OCI-LY3 (cell line): ENCODE measurements around the gene SLCO4A1.

Experiments
- H2AFZ ChIP-seq: fragments of 200-600, 300-600 bp; shearing (Covaris generic); 2 replicates; pipeline ENCODE4 v1.6.0; 2014; ENCODE audit warnings: antibody characterized with exemption, low read depth, low read length
- H3K27ac ChIP-seq: fragments of 200-600, 300-600 bp; sonication (generic); 2 replicates; pipeline ENCODE4 v1.5.1; 2014; ENCODE audit warnings: mild to moderate bottlenecking, low read length, moderate library complexity, mixed read lengths
- H3K27me3 ChIP-seq: fragments of 200-600, 300-600 bp; sonication (generic); 2 replicates; pipeline ENCODE4 v1.6.1; 2014; ENCODE audit warnings: low read depth, low read length, mixed read lengths
- H3K36me3 ChIP-seq: fragments of 200-600, 300-600 bp; sonication (generic); replicated peaks from 2 replicates; pipeline ENCODE3; 2014; ENCODE audit warnings: low read depth, low read length, mixed read lengths
- H3K4me1 ChIP-seq: fragments of 300-600, 200-600 bp; sonication (generic); 2 replicates; pipeline ENCODE4 v1.6.1; 2014; ENCODE audit warnings: low read length, mixed read lengths
- H3K4me2 ChIP-seq: fragments of 200-600, 300-600 bp; sonication (generic); 2 replicates; pipeline ENCODE4 v1.6.1; 2014; ENCODE audit warnings: low read length, mixed read lengths
- H3K4me3 ChIP-seq: fragments of 300-600, 200-600 bp; sonication (generic); 2 replicates; pipeline ENCODE4 v1.5.1; 2014; ENCODE audit warnings: antibody characterized with exemption, mild to moderate bottlenecking, low read length, moderate library complexity
- H3K79me2 ChIP-seq: fragments of 300-600, 200-600 bp; shearing (Covaris generic); 2 replicates; pipeline ENCODE4 v1.6.1; 2014; ENCODE audit warnings: mild to moderate bottlenecking, low read length, mixed read lengths
- H3K9ac ChIP-seq: fragments of 300-600, 200-600 bp; shearing (Covaris generic); 2 replicates; pipeline ENCODE4 v1.6.0; 2014; ENCODE audit warnings: mild to moderate bottlenecking, low read length, moderate library complexity
- H3K9me3 ChIP-seq: fragments of 200-600, 300-600 bp; shearing (Covaris generic); 2 replicates; pipeline ENCODE4 v1.6.1; 2014; ENCODE audit warnings: low read length, mixed read lengths; ENCODE audit not compliant: insufficient read depth
- H4K20me1 ChIP-seq: fragments of 200-600, 300-600 bp; sonication (generic); 2 replicates; pipeline ENCODE4 v1.6.1; 2016; ENCODE audit warnings: low read length, mixed read lengths; ENCODE audit not compliant: insufficient read depth
- EZH2phosphoT487 ChIP-seq: fragments of 200-600 bp; shearing (Covaris generic); IDR thresholded peaks from 2 replicates; pipeline ENCODE4 v1.6.1; 2018; ENCODE audit warnings: antibody characterized with exemption, mixed run types, low read depth
- TF ChIP-seq, protein P1 (sequence below): fragments of 200-600, 300-600 bp; sonication (generic); IDR thresholded peaks from 2 replicates; pipeline ENCODE4 v1.5.1; 2014; ENCODE audit warnings: antibody characterized with exemption, low read length, low read depth

SLCO4A1 gene

DNA sequence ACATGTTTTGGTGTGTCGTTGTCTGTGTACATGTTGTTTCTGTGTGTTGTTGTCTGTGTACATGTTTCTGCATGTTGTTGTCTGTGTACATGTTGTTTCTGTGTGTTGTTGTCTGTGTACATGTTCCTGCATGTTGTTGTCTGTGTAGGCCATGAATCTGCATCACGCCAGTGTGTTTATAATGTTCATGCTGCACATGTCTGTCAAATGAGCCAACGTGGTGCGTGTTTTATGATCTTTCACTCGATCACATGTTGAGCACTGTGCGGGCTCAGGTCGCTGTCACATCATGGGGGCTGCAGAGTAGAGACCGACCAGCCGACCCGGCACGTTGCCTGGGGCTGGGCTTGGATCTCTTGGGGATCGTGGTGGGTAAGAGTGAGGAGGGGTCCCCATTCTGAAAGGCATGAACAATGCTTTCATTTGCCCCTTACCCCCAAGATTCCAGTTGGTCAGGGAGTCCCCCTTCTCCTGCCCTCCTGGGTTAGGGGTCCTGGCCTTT, 26.5 kb upstream of the SLCO4A1 start:
- Histone ChIP-seq H3K4me3 (no peak overlapping the region), H3K36me3 (no peaks in the 10 kb centered on the region), H3K9ac (no peak overlapping the region), H3K79me2 (no peaks in the 10 kb centered on the region), H3K27ac (no peak overlapping the region), H3K27me3 (0 out of 2 replicates have a peak, but pooled peaks cover 4% of the 10 kb centered on the region), H4K20me1 (no peaks in the 10 kb centered on the region), H3K4me2 (no peak overlapping the region), H3K9me3 (no peaks in the 10 kb centered on the region), H3K4me1 (peaks cover 30% of the 10 kb centered on the region), H2AFZ (no peak overlapping the region)
- TF ChIP-seq EZH2phosphoT487: no peak
- TF ChIP-seq, protein P1, sequence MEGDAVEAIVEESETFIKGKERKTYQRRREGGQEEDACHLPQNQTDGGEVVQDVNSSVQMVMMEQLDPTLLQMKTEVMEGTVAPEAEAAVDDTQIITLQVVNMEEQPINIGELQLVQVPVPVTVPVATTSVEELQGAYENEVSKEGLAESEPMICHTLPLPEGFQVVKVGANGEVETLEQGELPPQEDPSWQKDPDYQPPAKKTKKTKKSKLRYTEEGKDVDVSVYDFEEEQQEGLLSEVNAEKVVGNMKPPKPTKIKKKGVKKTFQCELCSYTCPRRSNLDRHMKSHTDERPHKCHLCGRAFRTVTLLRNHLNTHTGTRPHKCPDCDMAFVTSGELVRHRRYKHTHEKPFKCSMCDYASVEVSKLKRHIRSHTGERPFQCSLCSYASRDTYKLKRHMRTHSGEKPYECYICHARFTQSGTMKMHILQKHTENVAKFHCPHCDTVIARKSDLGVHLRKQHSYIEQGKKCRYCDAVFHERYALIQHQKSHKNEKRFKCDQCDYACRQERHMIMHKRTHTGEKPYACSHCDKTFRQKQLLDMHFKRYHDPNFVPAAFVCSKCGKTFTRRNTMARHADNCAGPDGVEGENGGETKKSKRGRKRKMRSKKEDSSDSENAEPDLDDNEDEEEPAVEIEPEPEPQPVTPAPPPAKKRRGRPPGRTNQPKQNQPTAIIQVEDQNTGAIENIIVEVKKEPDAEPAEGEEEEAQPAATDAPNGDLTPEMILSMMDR: no peak

DNA sequence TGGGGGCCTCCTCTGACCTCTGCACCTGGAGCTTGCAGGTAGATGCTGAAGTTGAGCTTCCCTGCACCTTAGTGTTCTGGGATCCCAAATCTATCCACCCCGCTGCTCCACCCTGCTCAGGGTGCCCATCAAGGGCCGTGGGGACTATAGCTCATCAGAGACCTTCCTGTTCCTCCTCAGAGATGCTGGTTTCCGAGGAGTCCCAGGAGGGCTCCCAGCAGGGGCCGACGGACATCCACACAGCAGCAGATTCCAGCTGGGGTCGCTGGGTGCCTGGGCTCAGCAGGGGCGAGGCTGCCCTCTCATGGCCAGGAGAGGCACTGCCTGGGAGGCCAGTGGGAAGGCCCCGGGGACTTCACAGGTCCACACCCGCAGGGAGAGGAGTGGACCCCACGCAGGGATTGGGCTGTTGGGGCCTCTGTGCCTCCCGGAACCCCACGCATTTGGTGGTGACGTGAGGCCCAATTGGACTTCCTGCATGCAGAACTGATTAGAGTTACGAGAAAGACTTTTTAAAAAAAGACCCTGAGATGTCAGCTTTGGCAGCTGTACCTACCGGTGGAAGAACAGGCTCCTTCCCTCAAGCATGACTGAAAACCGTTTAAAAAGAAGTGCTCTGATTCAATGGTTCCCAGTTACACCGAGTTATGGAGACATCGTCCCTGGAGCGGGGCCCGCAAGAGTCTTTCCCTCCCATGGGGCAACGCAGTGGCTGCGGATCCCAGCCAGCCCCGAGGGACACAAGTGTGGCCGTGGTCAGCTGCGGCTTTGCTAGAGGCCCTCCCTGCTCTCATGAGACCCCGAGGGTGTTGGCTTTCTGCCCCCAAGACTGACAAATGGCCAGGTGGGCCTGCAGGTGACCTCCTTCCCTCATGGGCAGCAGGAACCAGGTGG, 25.3 kb upstream of the SLCO4A1 start:
- peak overlapping the region; percentile 63; the same call in 1 of the 2 replicates for H3K9ac ChIP-seq
- H2AFZ ChIP-seq: 0 out of 2 replicates have a peak overlapping the region, but pooled peaks have one; percentile 23
- no peaks in the 10 kb centered on the region for H3K36me3 ChIP-seq
- no peaks in the 10 kb centered on the region for H4K20me1 ChIP-seq
- peaks cover 30% of the 10 kb centered on the region for H3K4me1 ChIP-seq
- no peaks in the 10 kb centered on the region for H3K79me2 ChIP-seq
- H3K27me3 ChIP-seq: no peaks in the 10 kb centered on the region
- H3K4me3 ChIP-seq: peak overlapping the region; percentile 47
- TF ChIP-seq, protein P1: peak; percentile 97
- no peak for TF ChIP-seq EZH2phosphoT487
- H3K27ac ChIP-seq: peak overlapping the region; percentile 89
- H3K4me2 ChIP-seq: peak overlapping the region; percentile 70
- H3K9me3 ChIP-seq: no peaks in the 10 kb centered on the region

DNA sequence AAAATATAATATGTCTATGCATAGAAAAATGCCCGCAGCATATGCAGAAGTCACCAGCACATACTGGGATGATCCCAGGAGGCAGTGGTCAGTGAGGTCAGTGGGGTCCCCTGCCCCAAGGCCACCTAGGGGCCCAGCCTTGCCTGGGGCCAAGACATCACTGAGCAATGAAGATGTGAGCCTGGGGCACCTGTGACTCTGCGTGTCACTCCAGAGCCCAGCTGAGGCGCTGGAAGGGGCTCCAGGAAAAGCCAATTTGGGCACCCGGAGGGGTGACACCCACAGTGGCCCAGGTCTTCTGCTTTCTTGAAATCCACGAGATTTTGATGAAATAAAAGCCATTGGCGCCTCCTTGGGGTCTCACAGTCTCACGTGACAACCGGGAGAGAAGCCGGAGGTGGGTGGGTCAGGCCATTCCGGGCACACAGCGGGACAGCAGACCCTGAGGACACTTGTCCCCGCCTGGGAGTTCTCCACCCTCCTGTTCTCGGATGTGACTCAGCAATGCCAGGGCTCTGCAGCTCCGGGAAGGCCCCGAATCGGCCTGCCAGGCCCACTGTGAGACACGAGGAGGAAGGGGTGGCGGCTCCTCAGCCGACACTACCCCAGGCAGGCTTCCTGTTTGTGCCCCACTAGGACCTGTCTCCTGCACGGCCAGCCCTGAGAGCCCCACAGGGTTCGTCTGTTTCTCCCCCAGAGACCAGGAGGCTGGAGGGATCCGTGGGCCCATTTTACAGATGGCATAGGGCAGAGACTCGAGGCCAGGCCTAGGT, 24.4 kb upstream of the SLCO4A1 start:
- H3K4me2 ChIP-seq: peak overlapping the region; percentile 70
- H3K79me2 ChIP-seq: no peaks in the 10 kb centered on the region
- H3K27me3 ChIP-seq: no peaks in the 10 kb centered on the region
- H3K36me3 ChIP-seq: no peaks in the 10 kb centered on the region
- peaks cover 40% of the 10 kb centered on the region for H3K4me1 ChIP-seq
- H2AFZ ChIP-seq: peak overlapping the region; percentile 50; the same call in 1 of the 2 replicates
- no peaks in the 10 kb centered on the region for H3K9me3 ChIP-seq
- no peaks in the 10 kb centered on the region for H4K20me1 ChIP-seq
- H3K9ac ChIP-seq: peak overlapping the region; percentile 63
- H3K4me3 ChIP-seq: peak overlapping the region; percentile 47
- H3K27ac ChIP-seq: peak overlapping the region; percentile 89
- TF ChIP-seq, protein P1: no peak
- no peak for TF ChIP-seq EZH2phosphoT487
